HG02678 (cell line): Measurements from ENCODE around the gene STK4.

ENCODE experiments used
- ATAC-seq: cut with Tn5 transposase; IDR thresholded peaks from one replicate; pipeline ENCODE4 v1.9.1; 2021; ENCODE audit warnings: mild to moderate bottlenecking, moderate library complexity; ENCODE audit not compliant: unreplicated experiment

STK4 gene

DNA sequence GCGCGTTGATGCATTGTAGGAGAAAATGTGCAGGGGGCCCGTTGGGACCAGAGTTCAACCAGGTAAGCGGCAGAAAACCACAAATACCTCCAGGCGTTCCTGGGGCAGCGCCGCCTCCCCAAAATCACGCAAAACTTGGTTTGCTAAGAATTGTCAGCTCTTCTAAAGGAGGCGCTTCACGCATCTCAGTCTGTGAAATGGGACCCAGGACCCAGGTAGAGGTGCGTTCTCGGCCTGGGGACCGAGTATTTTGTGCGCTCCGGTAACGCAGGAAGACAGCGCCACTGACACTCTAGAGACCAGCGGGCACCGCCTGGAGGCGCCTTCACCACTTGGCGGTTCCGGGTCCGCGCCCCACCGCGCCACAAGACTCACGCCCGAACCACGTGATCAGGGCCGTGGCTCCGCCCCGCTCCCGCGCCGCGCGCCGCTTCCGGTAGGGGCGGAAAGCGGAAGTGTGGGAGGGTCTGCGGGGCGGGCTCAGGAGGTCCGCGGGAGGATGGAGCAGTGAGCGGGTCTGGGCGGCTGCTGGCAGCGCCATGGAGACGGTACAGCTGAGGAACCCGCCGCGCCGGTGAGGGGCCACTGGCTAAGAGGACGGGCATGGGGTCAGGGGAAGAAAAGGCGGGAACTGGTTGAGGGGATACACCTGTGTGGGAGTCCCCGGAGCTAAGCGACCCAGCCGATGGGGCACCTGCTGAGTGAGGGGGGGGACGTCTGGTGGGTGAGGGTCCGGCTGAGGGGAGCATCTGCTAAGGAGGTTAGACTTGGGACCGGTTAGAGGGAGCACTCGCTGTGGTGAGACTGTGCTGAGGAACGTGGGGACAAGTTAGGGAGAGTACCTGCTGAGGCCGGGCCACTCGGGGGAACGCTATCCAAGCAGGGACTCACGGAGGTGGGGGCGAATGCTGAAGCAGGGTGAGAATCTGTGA lies at the start of gene STK4:
TSS of gene STK4 (plus strand) at position 483 of the 932 bp plus-strand sequence. CDS start at position 540, 57 bp downstream.
- peak; percentile 76 for ATAC-seq

DNA sequence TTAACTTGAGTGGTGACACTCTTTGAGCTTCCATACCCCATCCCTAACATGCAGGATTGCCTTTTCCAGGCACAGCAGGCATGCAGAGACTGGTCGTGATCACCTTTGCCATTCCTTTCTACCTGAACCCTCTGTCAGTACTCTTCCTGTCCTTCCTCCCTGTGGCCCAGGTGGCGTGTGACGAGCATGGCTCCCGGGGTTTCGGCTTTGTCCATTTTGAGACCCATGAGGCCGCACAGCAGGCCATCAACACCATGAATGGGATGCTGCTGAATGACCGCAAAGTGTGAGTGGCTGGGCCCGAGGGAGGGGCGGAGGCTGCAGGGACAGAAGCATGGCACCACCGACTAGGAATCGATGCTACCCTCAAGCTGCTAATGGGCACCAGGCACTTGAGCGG lies 49.7 kb upstream of the STK4 start:
- no peak for ATAC-seq

DNA sequence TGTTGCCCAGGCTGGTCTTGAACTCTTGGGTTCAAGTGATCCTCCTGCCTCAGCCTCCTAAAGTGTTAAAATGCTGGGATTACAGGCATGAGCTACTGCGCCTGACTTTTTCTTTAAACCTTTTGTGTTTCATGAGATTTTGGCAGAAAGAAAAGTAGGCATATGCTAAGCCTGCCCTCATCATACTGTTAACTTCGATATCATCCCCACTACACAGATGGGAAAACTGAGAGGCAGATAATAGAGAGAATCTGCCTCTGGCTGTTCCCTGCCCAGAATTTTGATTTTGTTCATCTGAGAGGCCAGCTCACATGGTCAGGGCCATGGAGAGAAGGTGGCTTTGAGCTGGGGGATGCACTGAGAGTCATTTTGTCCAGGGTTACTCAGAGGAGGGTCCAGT lies 48.9 kb upstream of the STK4 start:
- no peak for ATAC-seq

DNA sequence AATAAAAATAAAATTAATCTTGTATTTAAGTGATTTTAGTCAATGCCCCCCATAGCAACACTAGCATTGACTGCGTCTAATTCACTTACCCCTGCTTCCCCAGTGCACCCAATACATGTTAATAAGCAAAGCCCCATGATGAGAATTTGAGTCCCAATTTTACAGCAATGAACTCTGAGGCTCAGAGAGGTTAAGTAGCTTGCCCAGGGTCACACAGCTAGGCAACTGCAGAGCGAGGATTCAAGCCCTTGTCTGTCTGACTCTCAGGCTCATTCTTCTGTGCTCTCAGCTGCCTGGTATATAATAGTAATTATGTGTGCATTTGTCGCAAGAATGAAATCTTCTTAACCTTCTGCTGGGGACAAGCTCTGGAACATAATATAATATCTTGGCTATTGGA lies 48.0 kb upstream of the STK4 start:
- no peak for ATAC-seq

- ATAC-seq: no peak
Measured at GRCh38 chr20:44918761-44919160, 47.6 kb upstream of the STK4 start.

- no peak for ATAC-seq
Measured at GRCh38 chr20:44921447-44921846, 44.9 kb upstream of the STK4 start.

- ATAC-seq: no peak
Measured at GRCh38 chr20:44924541-44924940, 41.8 kb upstream of the STK4 start.

DNA sequence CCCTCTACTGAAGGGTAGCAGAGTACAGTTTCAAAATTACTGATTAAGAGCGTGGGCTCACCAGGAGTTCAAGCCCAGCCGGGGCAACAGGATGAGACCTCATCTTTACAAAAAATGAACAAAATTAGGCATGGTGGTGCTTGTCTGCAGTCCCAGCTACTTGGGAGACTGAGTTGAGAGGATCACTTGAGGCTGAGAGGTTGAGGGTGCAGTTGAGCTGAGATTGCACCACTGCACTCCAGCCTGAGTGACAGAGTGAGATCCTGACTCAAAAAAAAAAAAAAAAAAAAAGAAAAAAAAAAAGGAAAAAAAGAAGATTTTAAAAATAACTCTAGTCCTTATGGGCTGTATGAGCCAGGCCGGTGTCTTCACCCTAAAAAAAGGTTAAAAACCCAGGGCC lies 37.7 kb upstream of the STK4 start:
- ATAC-seq: no peak

- no peak for ATAC-seq
Measured at GRCh38 chr20:44930517-44931168, 35.7 kb upstream of the STK4 start.

GRCh38 chr20:44931911-44932310 lies 34.4 kb upstream of the STK4 start:
- ATAC-seq: no peak

GRCh38 chr20:44932916-44933315 lies 33.4 kb upstream of the STK4 start:
- no peak for ATAC-seq

- no peak for ATAC-seq
Measured at GRCh38 chr20:44936510-44936909, 29.8 kb upstream of the STK4 start.

DNA sequence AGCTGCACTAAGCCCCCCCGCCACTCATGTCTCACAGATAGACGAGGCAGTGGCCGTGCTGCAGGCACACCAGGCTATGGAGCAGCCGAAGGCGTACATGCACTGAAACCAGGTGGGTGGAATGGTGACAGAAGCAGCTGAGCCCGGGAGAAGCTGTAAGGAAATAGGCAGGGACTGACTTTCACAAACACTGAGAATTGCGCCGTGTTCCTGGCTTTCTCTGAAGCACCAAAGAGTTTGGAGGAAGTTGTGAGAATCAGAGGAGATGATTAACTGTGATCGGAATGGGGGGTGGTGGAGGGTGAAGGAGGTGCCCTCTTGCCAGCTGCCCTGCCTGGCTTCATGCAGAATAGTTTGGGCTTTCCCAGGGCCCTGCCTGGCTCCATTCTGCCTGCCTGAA lies 27.7 kb upstream of the STK4 start:
- no peak for ATAC-seq

DNA sequence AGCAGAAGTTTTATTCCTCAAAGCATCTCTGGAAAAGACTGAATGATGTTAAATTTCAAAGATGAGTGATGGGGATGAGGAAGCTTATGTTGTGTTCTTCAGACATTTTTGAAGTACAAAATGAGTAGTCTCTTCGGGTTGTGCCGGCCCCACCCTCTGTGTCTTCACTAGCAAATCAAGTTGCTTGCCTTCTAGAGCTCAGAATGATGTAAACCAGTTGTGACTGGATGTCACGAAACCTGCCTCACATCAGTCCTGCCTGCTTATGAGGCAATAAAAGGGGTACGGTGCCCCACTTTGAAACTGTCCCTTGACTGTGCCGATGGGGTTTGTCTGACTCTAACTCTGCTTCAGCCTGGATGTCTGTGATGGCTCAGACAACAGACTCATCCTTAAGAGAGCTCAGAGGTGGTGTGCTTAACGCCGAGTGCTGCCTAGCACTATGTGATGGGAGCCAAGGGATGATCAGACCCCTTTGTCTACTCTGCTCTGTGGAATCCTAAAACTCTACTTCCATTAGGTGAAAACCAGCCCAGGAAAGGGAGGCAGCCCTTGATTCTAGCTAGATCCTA lies 25.1 kb upstream of the STK4 start:
- no peak for ATAC-seq

DNA sequence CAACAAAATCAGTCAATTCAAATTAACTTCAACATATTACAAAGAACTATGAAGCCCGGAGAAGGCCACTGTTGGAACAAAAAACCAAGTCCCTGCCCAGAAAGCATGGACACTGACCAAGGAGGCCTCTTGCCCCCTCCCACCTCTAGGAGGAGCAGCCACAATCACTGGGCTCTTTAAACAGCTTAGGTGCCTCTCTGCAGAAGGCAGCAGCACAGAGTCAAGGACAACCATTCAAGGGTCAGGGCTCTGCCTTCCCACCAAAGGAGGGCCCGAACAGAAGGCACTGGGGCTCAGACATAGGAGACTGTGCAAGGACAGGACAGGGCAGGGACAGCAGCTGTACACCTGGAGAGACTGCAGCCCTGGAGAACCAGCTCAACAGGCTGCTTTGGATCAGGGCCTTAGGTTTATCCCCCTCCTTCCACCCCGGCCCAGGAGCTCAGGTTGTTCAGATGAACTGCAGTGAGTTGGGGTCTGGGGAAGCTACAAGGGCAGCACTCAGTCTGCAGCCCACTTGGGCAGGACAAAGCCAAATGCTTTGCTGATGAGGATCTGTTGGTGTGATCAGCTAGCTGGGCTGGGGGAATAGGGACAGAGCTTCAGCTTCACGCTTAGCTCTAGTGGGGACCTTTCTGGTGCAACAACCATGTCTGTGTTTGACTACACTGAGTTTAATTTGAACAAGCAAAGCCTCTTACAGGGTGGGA lies 23.9 kb upstream of the STK4 start:
- no peak for ATAC-seq

- no peak for ATAC-seq
Measured at GRCh38 chr20:44943828-44944227, 22.5 kb upstream of the STK4 start.

DNA sequence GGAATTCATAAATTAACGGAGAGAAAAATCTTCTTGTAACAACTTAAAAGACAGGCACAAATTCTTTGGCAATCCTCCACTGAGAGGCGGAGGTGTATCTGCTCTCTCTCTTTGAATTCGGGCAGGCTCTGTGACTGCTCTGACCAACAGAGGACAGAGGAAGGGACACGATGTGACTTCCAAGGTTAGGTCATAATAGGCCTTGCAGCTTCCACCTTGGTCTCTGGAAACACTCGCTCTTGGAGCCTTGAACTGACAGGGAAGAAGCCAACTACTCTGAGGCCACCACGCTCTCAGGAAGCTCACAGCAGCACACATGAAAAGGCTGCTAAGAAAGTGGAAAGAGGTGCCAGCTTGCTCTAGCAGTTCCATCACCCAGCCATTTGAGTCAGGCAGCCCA lies 21.1 kb upstream of the STK4 start:
- ATAC-seq: no peak

- no peak for ATAC-seq
Measured at GRCh38 chr20:44946271-44946852, 19.9 kb upstream of the STK4 start.

GRCh38 chr20:44948107-44948506 lies 18.2 kb upstream of the STK4 start:
- ATAC-seq: no peak

DNA sequence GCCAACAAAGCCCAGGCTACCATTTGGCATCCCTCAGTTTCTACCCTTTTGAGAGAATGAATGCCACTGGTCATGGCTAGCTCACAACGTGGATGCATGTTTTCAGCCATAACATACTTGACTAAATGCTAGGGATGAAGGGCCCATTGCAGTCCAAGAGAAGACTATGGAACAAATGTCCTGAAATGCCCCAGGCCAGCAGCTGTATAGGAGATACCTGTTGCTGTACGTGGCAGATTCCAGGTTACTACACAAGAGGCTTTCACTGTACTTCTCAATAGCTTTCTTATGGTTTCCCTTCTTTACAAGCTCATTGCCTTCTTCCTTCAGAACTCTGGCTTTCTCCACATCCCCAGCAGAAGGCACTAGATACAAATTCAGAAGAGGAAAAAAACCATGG lies 17.8 kb upstream of the STK4 start:
- ATAC-seq: no peak

DNA sequence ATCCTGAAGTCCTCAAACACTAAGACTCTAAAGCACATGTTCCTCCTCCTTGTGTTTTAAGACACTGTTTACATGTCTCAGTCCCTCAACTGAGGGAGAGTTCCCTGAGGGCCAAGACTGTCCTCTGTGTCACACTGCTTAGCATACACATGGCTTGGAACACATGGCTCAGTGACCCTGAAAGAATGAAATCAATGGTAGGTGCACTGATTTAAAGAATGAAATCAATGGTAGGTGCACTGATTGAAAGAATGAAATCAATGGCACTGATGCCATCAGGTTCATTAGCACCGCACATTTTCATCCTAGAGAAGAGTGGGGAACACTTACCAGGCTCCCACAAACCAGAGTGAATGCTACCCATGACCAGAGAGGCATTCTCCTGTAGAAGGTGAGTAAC lies 15.9 kb upstream of the STK4 start:
- no peak for ATAC-seq
